ENCODE measurements around the gene RCC2.

The RCC2 gene

DNA sequence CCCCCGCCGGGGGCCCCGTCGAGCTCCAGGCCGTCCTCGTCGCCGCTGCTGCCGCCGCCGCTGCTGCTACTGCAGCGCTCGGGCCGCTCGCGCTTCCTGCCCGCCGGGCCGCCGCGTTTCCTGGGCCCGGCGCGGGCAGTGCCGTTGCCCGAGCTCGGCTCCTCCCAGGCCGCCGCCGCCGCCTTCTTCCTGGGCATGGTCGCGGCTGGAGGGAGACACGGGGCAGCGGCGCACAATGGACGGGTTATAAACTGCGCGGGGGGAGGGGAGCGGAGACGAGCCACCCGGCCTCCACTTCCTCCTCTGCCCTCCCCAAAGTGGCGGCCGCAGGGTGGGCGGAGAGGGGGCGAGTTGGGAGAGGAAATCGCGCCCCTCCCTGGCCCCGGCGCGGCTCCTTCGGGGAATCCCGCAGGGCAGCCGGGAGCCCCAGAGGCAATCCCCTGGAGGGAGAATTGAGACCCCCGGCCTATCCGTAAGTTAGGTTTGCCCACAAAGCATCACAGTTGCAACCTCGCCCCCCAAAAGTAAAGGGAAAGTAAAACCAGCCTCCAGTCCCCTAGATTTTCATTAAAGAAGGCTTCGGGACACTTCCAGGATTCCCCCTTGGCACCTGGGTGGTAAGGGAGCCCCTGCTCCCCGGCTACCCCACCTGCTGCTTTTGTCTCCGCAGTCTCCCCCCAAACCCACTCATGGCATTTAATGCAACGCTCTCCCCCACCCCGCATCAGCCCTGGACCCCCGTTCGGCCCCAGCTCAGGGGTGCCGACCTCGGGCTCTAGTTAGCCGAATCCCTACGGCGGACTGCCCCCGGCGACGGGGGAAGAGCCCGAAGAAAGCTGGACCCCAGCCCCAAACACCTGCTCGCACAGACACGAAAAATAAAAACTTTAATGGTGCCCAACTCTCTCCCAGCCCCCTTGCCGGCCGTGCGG is 893 bp downstream of the RCC2 start (continued):
- TF ChIP-seq, protein P1, sequence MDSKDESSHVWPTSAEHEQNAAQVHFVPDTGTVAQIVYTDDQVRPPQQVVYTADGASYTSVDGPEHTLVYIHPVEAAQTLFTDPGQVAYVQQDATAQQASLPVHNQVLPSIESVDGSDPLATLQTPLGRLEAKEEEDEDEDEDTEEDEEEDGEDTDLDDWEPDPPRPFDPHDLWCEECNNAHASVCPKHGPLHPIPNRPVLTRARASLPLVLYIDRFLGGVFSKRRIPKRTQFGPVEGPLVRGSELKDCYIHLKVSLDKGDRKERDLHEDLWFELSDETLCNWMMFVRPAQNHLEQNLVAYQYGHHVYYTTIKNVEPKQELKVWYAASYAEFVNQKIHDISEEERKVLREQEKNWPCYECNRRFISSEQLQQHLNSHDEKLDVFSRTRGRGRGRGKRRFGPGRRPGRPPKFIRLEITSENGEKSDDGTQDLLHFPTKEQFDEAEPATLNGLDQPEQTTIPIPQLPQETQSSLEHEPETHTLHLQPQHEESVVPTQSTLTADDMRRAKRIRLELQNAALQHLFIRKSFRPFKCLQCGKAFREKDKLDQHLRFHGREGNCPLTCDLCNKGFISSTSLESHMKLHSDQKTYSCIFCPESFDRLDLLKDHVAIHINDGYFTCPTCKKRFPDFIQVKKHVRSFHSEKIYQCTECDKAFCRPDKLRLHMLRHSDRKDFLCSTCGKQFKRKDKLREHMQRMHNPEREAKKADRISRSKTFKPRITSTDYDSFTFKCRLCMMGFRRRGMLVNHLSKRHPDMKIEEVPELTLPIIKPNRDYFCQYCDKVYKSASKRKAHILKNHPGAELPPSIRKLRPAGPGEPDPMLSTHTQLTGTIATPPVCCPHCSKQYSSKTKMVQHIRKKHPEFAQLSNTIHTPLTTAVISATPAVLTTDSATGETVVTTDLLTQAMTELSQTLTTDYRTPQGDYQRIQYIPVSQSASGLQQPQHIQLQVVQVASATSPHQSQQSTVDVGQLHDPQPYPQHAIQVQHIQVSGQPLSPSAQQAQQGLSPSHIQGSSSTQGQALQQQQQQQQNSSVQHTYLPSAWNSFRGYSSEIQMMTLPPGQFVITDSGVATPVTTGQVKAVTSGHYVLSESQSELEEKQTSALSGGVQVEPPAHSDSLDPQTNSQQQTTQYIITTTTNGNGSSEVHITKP (tag by site-specific recombination; IDR thresholded peaks at IDR 0.05): peak; percentile 85
- TF ChIP-seq ZNF292 (tag by site-specific recombination; IDR thresholded peaks at IDR 0.05; ENCODE audit: borderline replicate concordance, low read depth) (no peak), ZBTB20 (tag by site-specific recombination; IDR thresholded peaks at IDR 0.05) (peak; percentile 53; the same call in 1 of the 2 replicates), ZNF423 (tag by site-specific recombination; IDR thresholded peaks at IDR 0.05) (0 out of 2 replicates have a peak, but pooled peaks have one; percentile 30), ZBTB48 (tag by site-specific recombination; IDR thresholded peaks at IDR 0.05) (0 out of 2 replicates have a peak, but pooled peaks have one; percentile 14), ZBTB8A (tag by site-specific recombination; IDR thresholded peaks at IDR 0.05) (peak; percentile 76), KLF8 (tag by site-specific recombination; IDR thresholded peaks at IDR 0.05) (peak; percentile 90), GLIS2 (tag by site-specific recombination; IDR thresholded peaks at IDR 0.05) (peak; percentile 90), ZNF266 (tag by site-specific recombination; IDR thresholded peaks at IDR 0.05; ENCODE audit: low read depth) (no peak), ZSCAN30 (tag by site-specific recombination; IDR thresholded peaks at IDR 0.05) (peak; percentile 37; the same call in 1 of the 2 replicates), KLF16 (tag by site-specific recombination; IDR thresholded peaks at IDR 0.05) (peak; percentile 91), KLF9 (tag by site-specific recombination; IDR thresholded peaks at IDR 0.05; ENCODE audit: low read depth) (peak; percentile 68), ZIC2 (tag by site-specific recombination; IDR thresholded peaks at IDR 0.05) (peak; percentile 28; the same call in 1 of the 2 replicates), ZNF394 (tag by site-specific recombination; IDR thresholded peaks at IDR 0.05; ENCODE audit: borderline replicate concordance) (no peak), ZNF354C (tag by site-specific recombination; IDR thresholded peaks at IDR 0.05; ENCODE audit: borderline replicate concordance, low read depth) (no peak), SP2 (tag by site-specific recombination; IDR thresholded peaks at IDR 0.05) (peak; percentile 78), ZNF341 (tag by site-specific recombination; IDR thresholded peaks at IDR 0.05; ENCODE audit: low read depth) (peak; percentile 94), ZBTB7A (tag by site-specific recombination; IDR thresholded peaks at IDR 0.05; ENCODE audit: low read depth) (peak; percentile 79; the same call in 1 of the 2 replicates), ZEB2 (tag by site-specific recombination; IDR thresholded peaks at IDR 0.05) (peak; percentile 35; the same call in 1 of the 2 replicates)
- TF ChIP-seq, protein P2, sequence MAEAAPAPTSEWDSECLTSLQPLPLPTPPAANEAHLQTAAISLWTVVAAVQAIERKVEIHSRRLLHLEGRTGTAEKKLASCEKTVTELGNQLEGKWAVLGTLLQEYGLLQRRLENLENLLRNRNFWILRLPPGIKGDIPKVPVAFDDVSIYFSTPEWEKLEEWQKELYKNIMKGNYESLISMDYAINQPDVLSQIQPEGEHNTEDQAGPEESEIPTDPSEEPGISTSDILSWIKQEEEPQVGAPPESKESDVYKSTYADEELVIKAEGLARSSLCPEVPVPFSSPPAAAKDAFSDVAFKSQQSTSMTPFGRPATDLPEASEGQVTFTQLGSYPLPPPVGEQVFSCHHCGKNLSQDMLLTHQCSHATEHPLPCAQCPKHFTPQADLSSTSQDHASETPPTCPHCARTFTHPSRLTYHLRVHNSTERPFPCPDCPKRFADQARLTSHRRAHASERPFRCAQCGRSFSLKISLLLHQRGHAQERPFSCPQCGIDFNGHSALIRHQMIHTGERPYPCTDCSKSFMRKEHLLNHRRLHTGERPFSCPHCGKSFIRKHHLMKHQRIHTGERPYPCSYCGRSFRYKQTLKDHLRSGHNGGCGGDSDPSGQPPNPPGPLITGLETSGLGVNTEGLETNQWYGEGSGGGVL (tag by site-specific recombination; IDR thresholded peaks at IDR 0.05): peak; percentile 100
- TF ChIP-seq, protein P3, sequence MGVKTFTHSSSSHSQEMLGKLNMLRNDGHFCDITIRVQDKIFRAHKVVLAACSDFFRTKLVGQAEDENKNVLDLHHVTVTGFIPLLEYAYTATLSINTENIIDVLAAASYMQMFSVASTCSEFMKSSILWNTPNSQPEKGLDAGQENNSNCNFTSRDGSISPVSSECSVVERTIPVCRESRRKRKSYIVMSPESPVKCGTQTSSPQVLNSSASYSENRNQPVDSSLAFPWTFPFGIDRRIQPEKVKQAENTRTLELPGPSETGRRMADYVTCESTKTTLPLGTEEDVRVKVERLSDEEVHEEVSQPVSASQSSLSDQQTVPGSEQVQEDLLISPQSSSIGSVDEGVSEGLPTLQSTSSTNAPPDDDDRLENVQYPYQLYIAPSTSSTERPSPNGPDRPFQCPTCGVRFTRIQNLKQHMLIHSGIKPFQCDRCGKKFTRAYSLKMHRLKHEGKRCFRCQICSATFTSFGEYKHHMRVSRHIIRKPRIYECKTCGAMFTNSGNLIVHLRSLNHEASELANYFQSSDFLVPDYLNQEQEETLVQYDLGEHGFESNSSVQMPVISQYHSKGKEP (tag by site-specific recombination; IDR thresholded peaks at IDR 0.05): no peak
- TF ChIP-seq, protein P4, sequence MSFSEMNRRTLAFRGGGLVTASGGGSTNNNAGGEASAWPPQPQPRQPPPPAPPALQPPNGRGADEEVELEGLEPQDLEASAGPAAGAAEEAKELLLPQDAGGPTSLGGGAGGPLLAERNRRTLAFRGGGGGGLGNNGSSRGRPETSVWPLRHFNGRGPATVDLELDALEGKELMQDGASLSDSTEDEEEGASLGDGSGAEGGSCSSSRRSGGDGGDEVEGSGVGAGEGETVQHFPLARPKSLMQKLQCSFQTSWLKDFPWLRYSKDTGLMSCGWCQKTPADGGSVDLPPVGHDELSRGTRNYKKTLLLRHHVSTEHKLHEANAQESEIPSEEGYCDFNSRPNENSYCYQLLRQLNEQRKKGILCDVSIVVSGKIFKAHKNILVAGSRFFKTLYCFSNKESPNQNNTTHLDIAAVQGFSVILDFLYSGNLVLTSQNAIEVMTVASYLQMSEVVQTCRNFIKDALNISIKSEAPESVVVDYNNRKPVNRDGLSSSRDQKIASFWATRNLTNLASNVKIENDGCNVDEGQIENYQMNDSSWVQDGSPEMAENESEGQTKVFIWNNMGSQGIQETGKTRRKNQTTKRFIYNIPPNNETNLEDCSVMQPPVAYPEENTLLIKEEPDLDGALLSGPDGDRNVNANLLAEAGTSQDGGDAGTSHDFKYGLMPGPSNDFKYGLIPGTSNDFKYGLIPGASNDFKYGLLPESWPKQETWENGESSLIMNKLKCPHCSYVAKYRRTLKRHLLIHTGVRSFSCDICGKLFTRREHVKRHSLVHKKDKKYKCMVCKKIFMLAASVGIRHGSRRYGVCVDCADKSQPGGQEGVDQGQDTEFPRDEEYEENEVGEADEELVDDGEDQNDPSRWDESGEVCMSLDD (tag by site-specific recombination; IDR thresholded peaks at IDR 0.05): peak; percentile 74; the same call in 1 of the 2 replicates
- TF ChIP-seq, protein P5, sequence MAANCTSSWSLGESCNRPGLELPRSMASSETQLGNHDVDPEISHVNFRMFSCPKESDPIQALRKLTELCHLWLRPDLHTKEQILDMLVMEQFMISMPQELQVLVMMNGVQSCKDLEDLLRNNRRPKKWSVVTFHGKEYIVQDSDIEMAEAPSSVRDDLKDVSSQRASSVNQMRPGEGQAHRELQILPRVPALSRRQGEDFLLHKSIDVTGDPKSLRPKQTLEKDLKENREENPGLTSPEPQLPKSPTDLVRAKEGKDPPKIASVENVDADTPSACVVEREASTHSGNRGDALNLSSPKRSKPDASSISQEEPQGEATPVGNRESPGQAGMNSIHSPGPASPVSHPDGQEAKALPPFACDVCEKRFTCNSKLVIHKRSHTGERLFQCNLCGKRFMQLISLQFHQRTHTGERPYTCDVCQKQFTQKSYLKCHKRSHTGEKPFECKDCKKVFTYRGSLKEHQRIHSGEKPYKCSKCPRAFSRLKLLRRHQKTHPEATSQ (tag by site-specific recombination; IDR thresholded peaks at IDR 0.05): peak; percentile 80; the same call in 1 of the 2 replicates
- TF ChIP-seq, protein P6, sequence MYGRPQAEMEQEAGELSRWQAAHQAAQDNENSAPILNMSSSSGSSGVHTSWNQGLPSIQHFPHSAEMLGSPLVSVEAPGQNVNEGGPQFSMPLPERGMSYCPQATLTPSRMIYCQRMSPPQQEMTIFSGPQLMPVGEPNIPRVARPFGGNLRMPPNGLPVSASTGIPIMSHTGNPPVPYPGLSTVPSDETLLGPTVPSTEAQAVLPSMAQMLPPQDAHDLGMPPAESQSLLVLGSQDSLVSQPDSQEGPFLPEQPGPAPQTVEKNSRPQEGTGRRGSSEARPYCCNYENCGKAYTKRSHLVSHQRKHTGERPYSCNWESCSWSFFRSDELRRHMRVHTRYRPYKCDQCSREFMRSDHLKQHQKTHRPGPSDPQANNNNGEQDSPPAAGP (tag by site-specific recombination; IDR thresholded peaks at IDR 0.05): peak; percentile 67; the same call in 1 of the 2 replicates

Data from HEK293 (cell line).